Mammary epithelial cell (primary cell): ENCODE measurements around the gene ABHD5.

ENCODE experiments used
- CTCF ChIP-seq, 2 donors: IDR thresholded peaks in 1 of 2; conservative IDR thresholded peaks in 1 of 2; 2 replicates each; pipeline ENCODE4 v1.5.1; 2011 to 2012; ENCODE audit warnings: inconsistent platforms in 2 of 2, low read length in 2 of 2, mild to moderate bottlenecking in 2 of 2, control low read depth in 1 of 2, low read depth in 1 of 2; ENCODE audit not compliant: insufficient read depth in 1 of 2; ENCODE audit errors: extremely low read depth in 1 of 2
- EZH2 ChIP-seq: IDR thresholded peaks from 2 replicates; pipeline ENCODE4 v1.6.1; 2012; ENCODE audit warnings: low read length, inconsistent platforms, borderline replicate concordance

GRCh38 chr3:43687499-43687811, 3.3 kb upstream of the ABHD5 start:
- no peak for TF ChIP-seq EZH2
- no peak for TF ChIP-seq CTCF (conservative IDR thresholded peaks at IDR 0.05 in 1 of 2, IDR thresholded peaks at IDR 0.05 in 1 of 2; ENCODE audit: extremely low read depth in 1 of 2, insufficient read depth in 1 of 2, low read depth in 1 of 2, low read length in 2 of 2)
